Measurements from ENCODE around the gene SLC9A9. TPM values are rescaled to one million over a fixed set of nuclear protein-coding genes. Genes with fewer than 3 reads are reported as not detected.

The SLC9A9 gene
- total and polyA plus RNA-seq, 2 experiments from 2014 or later: 2.2 to 6.8 TPM

GRCh38 chr3:143247073-143247472, 601.2 kb downstream of the SLC9A9 start:
- Histone ChIP-seq H3K4me1 (ENCODE audit: insufficient read depth) (no peaks in the 10 kb centered on the region), H3K4me2 (no peak overlapping the region), H3K4me3 (no peak overlapping the region), H2AFZ (no peak overlapping the region), H3K9me2 (replicated peaks; ENCODE audit: insufficient read depth) (no peaks in the 10 kb centered on the region), H3K79me2 (no peaks in the 10 kb centered on the region), H3K36me3 (replicated peaks; ENCODE audit: insufficient read depth, low read depth) (no peaks in the 10 kb centered on the region), H3K9me3 (ENCODE audit: low read depth) (no peaks in the 10 kb centered on the region), H3K27me3 (no peaks in the 10 kb centered on the region), H4K20me1 (ENCODE audit: insufficient read depth, poor library complexity, severe bottlenecking) (no peaks in the 10 kb centered on the region), H3K27ac (no peak overlapping the region)
- TF ChIP-seq EZH2 (IDR thresholded peaks at IDR 0.05; ENCODE audit: borderline replicate concordance) (no peak), CTCF (IDR thresholded peaks at IDR 0.05; ENCODE audit: poor library complexity) (no peak), EZH2phosphoT487 (IDR thresholded peaks at IDR 0.05; ENCODE audit: low read depth, severe bottlenecking, unreplicated experiment) (no peak)
- 62% methylated on average over 3 of the region's 3 CpGs for WGBS (ENCODE audit: low lambda C conversion rate, missing lambda C conversion rate)
- DNase-seq (ENCODE audit: low spot score): no peak

GRCh38 chr3:143245692-143246091, 602.6 kb downstream of the SLC9A9 start:
- H4K20me1 ChIP-seq (ENCODE audit: insufficient read depth, poor library complexity, severe bottlenecking): no peaks in the 10 kb centered on the region
- no peaks in the 10 kb centered on the region for H3K27me3 ChIP-seq

DNA sequence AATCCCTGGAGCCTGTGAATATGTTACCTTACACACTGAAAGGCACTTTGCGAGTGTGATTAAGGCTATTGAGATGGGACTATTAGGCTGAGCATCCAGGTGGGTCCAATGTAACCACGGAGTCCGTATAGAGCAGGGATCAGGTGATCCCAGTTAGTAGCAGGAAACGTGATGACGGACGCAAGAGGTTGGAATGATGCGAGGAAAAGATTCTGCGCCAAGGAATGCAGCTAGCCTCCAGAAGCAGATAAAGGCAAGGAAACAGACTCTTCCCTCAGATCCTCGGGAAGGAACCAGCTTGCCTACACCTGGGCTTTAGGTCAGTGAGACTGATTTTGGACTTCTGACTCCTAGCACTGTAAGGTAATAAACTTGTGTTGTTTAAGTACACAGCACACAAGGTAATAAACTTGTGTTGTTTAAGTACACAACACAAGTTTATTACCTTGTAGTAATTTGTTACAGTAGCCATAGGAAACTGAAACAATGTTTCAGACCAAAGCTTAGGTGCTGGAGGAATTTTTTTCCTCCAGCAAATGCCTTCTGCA, 603.7 kb downstream of the SLC9A9 start:
- H4K20me1 ChIP-seq (ENCODE audit: insufficient read depth, poor library complexity, severe bottlenecking): no peaks in the 10 kb centered on the region
- H3K27ac ChIP-seq: no peak overlapping the region
- no peaks in the 10 kb centered on the region for H3K36me3 ChIP-seq (replicated peaks; ENCODE audit: insufficient read depth, low read depth)
- no peaks in the 10 kb centered on the region for H3K79me2 ChIP-seq
- 81% methylated on average over 9 of the region's 9 CpGs for WGBS (ENCODE audit: low lambda C conversion rate, missing lambda C conversion rate)
- no peak overlapping the region for H3K4me2 ChIP-seq
- H3K4me1 ChIP-seq (ENCODE audit: insufficient read depth): no peaks in the 10 kb centered on the region
- no peaks in the 10 kb centered on the region for H3K9me3 ChIP-seq (ENCODE audit: low read depth)
- no peaks in the 10 kb centered on the region for H3K27me3 ChIP-seq
- no peaks in the 10 kb centered on the region for H3K9me2 ChIP-seq (replicated peaks; ENCODE audit: insufficient read depth)
- H2AFZ ChIP-seq: no peak overlapping the region
- no peak overlapping the region for H3K4me3 ChIP-seq
- no peak for DNase-seq (ENCODE audit: low spot score)
- TF ChIP-seq CTCF (IDR thresholded peaks at IDR 0.05; ENCODE audit: poor library complexity): no peak
- no peak for TF ChIP-seq EZH2 (IDR thresholded peaks at IDR 0.05; ENCODE audit: borderline replicate concordance)
- no peak for TF ChIP-seq EZH2phosphoT487 (IDR thresholded peaks at IDR 0.05; ENCODE audit: low read depth, severe bottlenecking, unreplicated experiment)

More at GRCh38 chr3:143245692-143246091, 602.6 kb downstream of the SLC9A9 start:
- TF ChIP-seq EZH2 (IDR thresholded peaks at IDR 0.05; ENCODE audit: borderline replicate concordance) (no peak), CTCF (IDR thresholded peaks at IDR 0.05; ENCODE audit: poor library complexity) (no peak), EZH2phosphoT487 (IDR thresholded peaks at IDR 0.05; ENCODE audit: low read depth, severe bottlenecking, unreplicated experiment) (no peak)
- no peak for DNase-seq (ENCODE audit: low spot score)
- no peaks in the 10 kb centered on the region for H3K9me2 ChIP-seq (replicated peaks; ENCODE audit: insufficient read depth)
- H3K27ac ChIP-seq: no peak overlapping the region
- WGBS (ENCODE audit: low lambda C conversion rate, missing lambda C conversion rate): 96% methylated on average over 4 of the region's 4 CpGs
- no peaks in the 10 kb centered on the region for H3K9me3 ChIP-seq (ENCODE audit: low read depth)
- no peaks in the 10 kb centered on the region for H3K4me1 ChIP-seq (ENCODE audit: insufficient read depth)
- H3K36me3 ChIP-seq (replicated peaks; ENCODE audit: insufficient read depth, low read depth): no peaks in the 10 kb centered on the region
- no peak overlapping the region for H2AFZ ChIP-seq
- H3K79me2 ChIP-seq: no peaks in the 10 kb centered on the region
- H3K4me3 ChIP-seq: no peak overlapping the region
- H3K4me2 ChIP-seq: no peak overlapping the region
